ENCODE data around the gene ATXN3.

DNA sequence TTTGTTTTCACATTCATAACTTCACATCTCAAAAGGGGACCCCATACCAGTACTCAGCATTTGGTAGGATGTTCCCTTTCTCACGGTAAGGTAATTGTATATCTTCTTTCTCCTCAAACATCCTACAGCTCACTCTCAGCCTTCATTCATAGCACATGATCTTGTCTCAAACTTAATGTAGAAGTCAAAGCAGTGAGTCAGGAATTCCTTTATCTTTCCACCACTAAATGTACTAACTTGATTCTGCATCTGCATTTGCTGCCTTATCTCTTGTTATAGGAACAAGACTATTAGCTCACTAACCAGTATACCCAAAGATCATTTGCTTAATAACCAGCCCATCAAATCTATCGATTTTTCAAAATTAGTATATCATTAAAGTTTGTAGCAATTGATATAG is 38.3 kb upstream of the ATXN3 start:
- TF ChIP-seq, protein P1, sequence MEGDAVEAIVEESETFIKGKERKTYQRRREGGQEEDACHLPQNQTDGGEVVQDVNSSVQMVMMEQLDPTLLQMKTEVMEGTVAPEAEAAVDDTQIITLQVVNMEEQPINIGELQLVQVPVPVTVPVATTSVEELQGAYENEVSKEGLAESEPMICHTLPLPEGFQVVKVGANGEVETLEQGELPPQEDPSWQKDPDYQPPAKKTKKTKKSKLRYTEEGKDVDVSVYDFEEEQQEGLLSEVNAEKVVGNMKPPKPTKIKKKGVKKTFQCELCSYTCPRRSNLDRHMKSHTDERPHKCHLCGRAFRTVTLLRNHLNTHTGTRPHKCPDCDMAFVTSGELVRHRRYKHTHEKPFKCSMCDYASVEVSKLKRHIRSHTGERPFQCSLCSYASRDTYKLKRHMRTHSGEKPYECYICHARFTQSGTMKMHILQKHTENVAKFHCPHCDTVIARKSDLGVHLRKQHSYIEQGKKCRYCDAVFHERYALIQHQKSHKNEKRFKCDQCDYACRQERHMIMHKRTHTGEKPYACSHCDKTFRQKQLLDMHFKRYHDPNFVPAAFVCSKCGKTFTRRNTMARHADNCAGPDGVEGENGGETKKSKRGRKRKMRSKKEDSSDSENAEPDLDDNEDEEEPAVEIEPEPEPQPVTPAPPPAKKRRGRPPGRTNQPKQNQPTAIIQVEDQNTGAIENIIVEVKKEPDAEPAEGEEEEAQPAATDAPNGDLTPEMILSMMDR (IDR thresholded peaks at IDR 0.05), result no peak
- no peak for TF ChIP-seq ZFX (IDR thresholded peaks at IDR 0.05; ENCODE audit: borderline replicate concordance)
